Endothelial cell of umbilical vein (primary cell): ENCODE measurements around the gene APBB2. TPM values are rescaled to one million over a fixed set of nuclear protein-coding genes. Genes with fewer than 3 reads are reported as not detected.
A peak's percentile ranks its signal among the peaks of the same experiment; 100 is the strongest.

Experiments used
- BruUV-seq: library from RNA; stranded (reverse); fragments of 400-500 nt; replicated peaks from 2 replicates; lab custom pipeline; 2021; lab: Mats Ljungman, UMichigan
- CTCF ChIA-PET: fragments of 300-600, 350-600 bp; sonication (Branson Sonifier 250); formaldehyde crosslinking; loops from one replicate; lab custom pipeline; 2021; ENCODE audit warnings: antibody characterized with exemption, inconsistent platforms; lab: Charles Lee
- POLR2A ChIA-PET: fragments of 300-600, 350-600 bp; sonication (Branson Sonifier 250); formaldehyde crosslinking; loops from one replicate; lab custom pipeline; 2021; ENCODE audit warnings: antibody characterized with exemption, inconsistent platforms; lab: Charles Lee
- DNase-seq: peaks from one replicate; pipeline ENCODE4 v3.0.0-alpha.2; 2011; ENCODE audit warnings: low read depth, low spot score
- FAIRE-seq: peaks from 2 replicates; lab custom pipeline; 2011; peaks lifted over from hg19 to GRCh38; lab: Jason Lieb, UNC
- H2AFZ ChIP-seq: 2 replicates; pipeline ENCODE4 v1.6.0; 2012; ENCODE audit warnings: low read depth, low read length, control low read depth, inconsistent platforms
- H3K27ac ChIP-seq: 2 replicates; pipeline ENCODE4 v1.5.1; 2011; ENCODE audit warnings: low read depth, mild to moderate bottlenecking, control low read depth, low read length, moderate library complexity; ENCODE audit not compliant: insufficient read depth
- H3K27me3 ChIP-seq, 2 experiments: 2 replicates each; pipeline versions ENCODE4 v1.6.0 to v1.6.1; 2011; ENCODE audit warnings: low read length in 2 of 2, mixed read lengths in 1 of 2; ENCODE audit not compliant: control insufficient read depth in 2 of 2, insufficient read depth in 2 of 2
- H3K36me3 ChIP-seq, 2 experiments: 2 replicates in 1 of 2; 3 replicates in 1 of 2; pipeline ENCODE4 v1.5.1; 2011; ENCODE audit warnings: low read length in 2 of 2, mild to moderate bottlenecking in 1 of 2, moderate library complexity in 1 of 2; ENCODE audit not compliant: control insufficient read depth in 2 of 2, insufficient read depth in 2 of 2; ENCODE audit errors: extremely low read depth in 1 of 2
- H3K4me1 ChIP-seq: 3 replicates; pipeline ENCODE4 v1.5.1; 2011; ENCODE audit warnings: mild to moderate bottlenecking, low read length; ENCODE audit not compliant: control insufficient read depth, insufficient read depth; ENCODE audit errors: extremely low read depth
- H3K4me2 ChIP-seq: 2 replicates; pipeline ENCODE4 v1.6.1; 2011; ENCODE audit warnings: low read length, control low read depth, mixed read lengths; ENCODE audit not compliant: insufficient read depth
- H3K4me3 ChIP-seq, 3 experiments: fragments of 200-600 bp in 1 of 3; sonication (generic), shearing (Covaris generic) in 1 of 3; replicated peaks in 1 of 3; 2 replicates each; pipeline ENCODE4 v1.5.1; 2011 to 2016; ENCODE audit warnings: control low read depth in 3 of 3, low read length in 3 of 3, mild to moderate bottlenecking in 2 of 3, inconsistent platforms in 1 of 3, low read depth in 1 of 3, moderate library complexity in 1 of 3; ENCODE audit not compliant: insufficient read depth in 1 of 3
- H3K79me2 ChIP-seq: 2 replicates; pipeline ENCODE4 v1.6.0; 2012; ENCODE audit warnings: low read length, inconsistent platforms; ENCODE audit not compliant: control insufficient read depth, insufficient read depth
- H3K9ac ChIP-seq: replicated peaks from 2 replicates; pipeline ENCODE3; 2011; ENCODE audit warnings: low read length, control low read depth; ENCODE audit not compliant: insufficient read depth; ENCODE audit errors: extremely low read depth
- H3K9me1 ChIP-seq: replicated peaks from 3 replicates; pipeline ENCODE4 v1.6.0; 2011; ENCODE audit warnings: mild to moderate bottlenecking, low read length; ENCODE audit not compliant: control insufficient read depth, insufficient read depth; ENCODE audit errors: extremely low read depth
- H3K9me3 ChIP-seq: replicated peaks from 2 replicates; pipeline ENCODE4 v1.5.1; 2012; ENCODE audit warnings: low read length, inconsistent platforms; ENCODE audit not compliant: control insufficient read depth, insufficient read depth
- H4K20me1 ChIP-seq: replicated peaks from 2 replicates; pipeline ENCODE3; 2011; ENCODE audit warnings: mild to moderate bottlenecking, low read length; ENCODE audit not compliant: control insufficient read depth, insufficient read depth; ENCODE audit errors: extremely low read depth
- EZH2 ChIP-seq: IDR thresholded peaks from 2 replicates; pipeline ENCODE4 v1.6.1; 2012; ENCODE audit warnings: borderline replicate concordance, low read depth, mild to moderate bottlenecking, moderate library complexity, low read length, inconsistent platforms; ENCODE audit not compliant: severe bottlenecking
- FOS ChIP-seq: IDR thresholded peaks from 2 replicates; pipeline ENCODE4 v1.6.1; 2011; ENCODE audit warnings: mild to moderate bottlenecking, low read length, moderate library complexity, borderline replicate concordance; ENCODE audit not compliant: insufficient read depth
- GATA2 ChIP-seq: IDR thresholded peaks from 2 replicates; pipeline ENCODE4 v1.7.0; 2011; ENCODE audit warnings: low read depth, mild to moderate bottlenecking, moderate library complexity, mixed read lengths, low read length; ENCODE audit not compliant: insufficient read length, insufficient read depth
- JUN ChIP-seq: IDR thresholded peaks from 2 replicates; pipeline ENCODE4 v1.6.1; 2011; ENCODE audit warnings: borderline replicate concordance, low read depth; ENCODE audit not compliant: insufficient read length, insufficient read depth
- MYC ChIP-seq: IDR thresholded peaks from one replicate; pipeline ENCODE4 v1.6.1; 2011; ENCODE audit warnings: mild to moderate bottlenecking, low read depth, low read length
- POLR2A ChIP-seq: IDR thresholded peaks from 2 replicates; pipeline ENCODE4 v1.6.1; 2012; ENCODE audit warnings: low read depth, mild to moderate bottlenecking, control low read depth, low read length
- POLR2AphosphoS5 ChIP-seq: IDR thresholded peaks from 2 replicates; pipeline ENCODE4 v1.6.1; 2012; ENCODE audit warnings: low read depth, mild to moderate bottlenecking, control low read depth, low read length, moderate library complexity; ENCODE audit not compliant: insufficient read depth
- dilution Hi-C: fragments of 300-500 bp; cut with MboI; formaldehyde crosslinking; loops from one replicate; pipeline ENCODE4 v1.15.0; 2019; ENCODE audit warnings: low sequenced_read_pairs; ENCODE audit not compliant: extremely low pct_ligation_motif_present
- intact Hi-C: fragments of 100-400 bp; cut with micrococcal nuclease; formaldehyde crosslinking; loops from one replicate; pipeline ENCODE4 v1.10.0; 2022
- polyA plus RNA-seq, 4 experiments: library from polyadenylated mRNA; depleted of rRNA in 3 of 4; stranded (reverse) in 3 of 4; unstranded in 1 of 4; fragments of >200 nt; gene quantifications; 2 replicates each; pipeline versions ENCODE4 v1.2.1 to v1.2.3, GENCODE V29; 2011 to 2012; ENCODE audit warnings: missing spikeins in 1 of 4
- total RNA-seq: library from RNA; stranded (reverse); gene quantifications from 2 replicates; pipeline ENCODE4 v1.2.3, GENCODE V29; 2021
- TF ChIP-seq, protein P1 (sequence below), 2 donors: IDR thresholded peaks; 1 replicate in 1 of 2; 2 replicates in 1 of 2; pipeline ENCODE4 v1.5.1; 2011; ENCODE audit warnings: low read length in 2 of 2, mild to moderate bottlenecking in 2 of 2, moderate library complexity in 2 of 2, control low read depth in 1 of 2, inconsistent platforms in 1 of 2, low read depth in 1 of 2; ENCODE audit not compliant: insufficient read depth in 1 of 2; ENCODE audit errors: extremely low read depth in 1 of 2
- TF ChIP-seq, protein P2 (sequence below): IDR thresholded peaks from 2 replicates; pipeline ENCODE4 v1.6.1; 2011; ENCODE audit not compliant: insufficient read depth, insufficient read length

APBB2 gene
- total and polyA plus RNA-seq, 2 donors (not counting 3 experiments of a cell fraction or from before 2014, with no cell fraction given): 79.8 to 124 TPM

DNA sequence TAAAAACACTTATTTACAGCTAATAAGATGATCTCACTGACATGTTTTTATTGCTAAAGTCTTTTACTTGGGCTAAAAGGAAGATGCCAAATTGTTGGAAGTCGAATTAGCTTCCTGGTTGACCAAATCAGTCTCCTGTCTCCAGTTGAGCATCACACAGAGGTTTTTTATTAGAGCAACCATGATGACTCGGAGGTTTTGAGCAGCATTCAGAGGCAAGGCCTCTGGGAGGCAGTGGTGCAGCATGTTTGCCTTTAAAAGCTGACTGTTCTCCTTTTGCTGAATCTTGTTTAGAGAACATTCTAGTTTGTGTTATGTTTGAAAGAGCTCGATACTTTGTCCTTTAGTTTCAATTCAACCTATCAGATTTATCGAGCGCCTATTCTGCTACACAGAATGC is 44.4 kb upstream of the APBB2 start:
- Histone ChIP-seq H3K27ac (peak overlapping the region; percentile 2), H3K4me1 (peaks cover 12% of the 10 kb centered on the region), H3K9me3 (no peaks in the 10 kb centered on the region), H3K79me2 (peaks cover 15% of the 10 kb centered on the region), H3K4me3 (peak overlapping the region in 1 of 3 experiments; percentile 54), H3K36me3 (peaks cover 4 to 7% of the 10 kb centered on the region in 2 experiments), H4K20me1 (no peaks in the 10 kb centered on the region), H3K4me2 (peak overlapping the region; percentile 76), H3K9me1 (no peaks in the 10 kb centered on the region), H3K27me3 (peaks cover 8 to 12% of the 10 kb centered on the region in 2 experiments), H2AFZ (no peak overlapping the region), H3K9ac (no peak overlapping the region)
- dilution Hi-C loops (no loop called here), intact Hi-C loops (loop anchor here (2.0 to 5.0 kb wide), 2 partner anchors 41 to 278 kb away; no protein-coding TSS in a partner anchor)
- TF ChIP-seq, protein P1, sequence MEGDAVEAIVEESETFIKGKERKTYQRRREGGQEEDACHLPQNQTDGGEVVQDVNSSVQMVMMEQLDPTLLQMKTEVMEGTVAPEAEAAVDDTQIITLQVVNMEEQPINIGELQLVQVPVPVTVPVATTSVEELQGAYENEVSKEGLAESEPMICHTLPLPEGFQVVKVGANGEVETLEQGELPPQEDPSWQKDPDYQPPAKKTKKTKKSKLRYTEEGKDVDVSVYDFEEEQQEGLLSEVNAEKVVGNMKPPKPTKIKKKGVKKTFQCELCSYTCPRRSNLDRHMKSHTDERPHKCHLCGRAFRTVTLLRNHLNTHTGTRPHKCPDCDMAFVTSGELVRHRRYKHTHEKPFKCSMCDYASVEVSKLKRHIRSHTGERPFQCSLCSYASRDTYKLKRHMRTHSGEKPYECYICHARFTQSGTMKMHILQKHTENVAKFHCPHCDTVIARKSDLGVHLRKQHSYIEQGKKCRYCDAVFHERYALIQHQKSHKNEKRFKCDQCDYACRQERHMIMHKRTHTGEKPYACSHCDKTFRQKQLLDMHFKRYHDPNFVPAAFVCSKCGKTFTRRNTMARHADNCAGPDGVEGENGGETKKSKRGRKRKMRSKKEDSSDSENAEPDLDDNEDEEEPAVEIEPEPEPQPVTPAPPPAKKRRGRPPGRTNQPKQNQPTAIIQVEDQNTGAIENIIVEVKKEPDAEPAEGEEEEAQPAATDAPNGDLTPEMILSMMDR (IDR thresholded peaks at IDR 0.05; ENCODE audit: extremely low read depth in 1 of 2, insufficient read depth in 1 of 2, low read depth in 1 of 2, low read length in 2 of 2): peak; percentile 45 to 55
- TF ChIP-seq GATA2: no peak
- CTCF ChIA-PET: interaction anchor here (0.7 to 5.8 kb wide), 24 partner anchors 9 to 1021 kb away, joined by 3 to 40 read pairs (median 4); partner anchors contain the start of gene APBB2
- DNase-seq (peak; percentile 70), FAIRE-seq (peak; percentile 92)
- TSS peak; percentile 29 for BruUV-seq
- POLR2A ChIA-PET: interaction anchor here (1.0 kb wide), 1 partner anchor 417 kb away, joined by 3 read pairs; no protein-coding TSS in a partner anchor

DNA sequence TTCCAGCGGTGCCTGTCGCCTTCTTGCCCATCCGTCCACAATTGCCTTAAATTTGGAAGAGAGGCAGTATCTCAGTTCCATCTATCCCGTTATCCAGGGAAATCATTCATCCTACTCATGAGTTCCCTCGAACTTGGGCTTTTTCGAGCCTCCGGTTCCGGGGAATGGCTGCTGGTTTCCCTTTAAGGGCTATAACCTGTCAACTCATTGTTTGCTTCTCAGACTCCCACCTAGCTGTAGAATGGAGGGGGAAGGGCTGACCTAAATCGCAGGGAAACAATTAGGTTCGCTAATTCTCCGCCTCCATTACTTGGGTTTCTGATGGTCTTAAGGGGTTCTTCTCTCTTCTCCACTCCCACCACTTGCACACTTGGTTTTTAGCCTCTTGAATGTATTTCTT is 43.6 kb upstream of the APBB2 start:
- BruUV-seq: no TSS peak
- peaks cover 1 to 2% of the 10 kb centered on the region in 2 experiments for H3K36me3 ChIP-seq
- H3K4me2 ChIP-seq: peak overlapping the region; percentile 76
- no peak overlapping the region for H3K27ac ChIP-seq
- no peaks in the 10 kb centered on the region for H3K9me1 ChIP-seq
- H2AFZ ChIP-seq: peak overlapping the region; percentile 10
- ChIA-PET CTCF (interaction anchor here (0.8 to 5.8 kb wide), 10 partner anchors 17 to 630 kb away, joined by 3 to 40 read pairs (median 10); no protein-coding TSS in a partner anchor), POLR2A (interaction anchor here (1.9 kb wide), 1 partner anchor 330 kb away, joined by 5 read pairs; no protein-coding TSS in a partner anchor)
- peaks cover 12% of the 10 kb centered on the region in 2 experiments for H3K27me3 ChIP-seq
- peaks cover 12% of the 10 kb centered on the region for H3K4me1 ChIP-seq
- TF ChIP-seq POLR2A (no peak), EZH2 (no peak), POLR2AphosphoS5 (no peak), GATA2 (no peak), MYC (no peak), JUN (no peak), FOS (no peak)
- TF ChIP-seq, protein P1 (IDR thresholded peaks at IDR 0.05; ENCODE audit: extremely low read depth in 1 of 2, insufficient read depth in 1 of 2, low read depth in 1 of 2, low read length in 2 of 2): no peak
- TF ChIP-seq, protein P2, sequence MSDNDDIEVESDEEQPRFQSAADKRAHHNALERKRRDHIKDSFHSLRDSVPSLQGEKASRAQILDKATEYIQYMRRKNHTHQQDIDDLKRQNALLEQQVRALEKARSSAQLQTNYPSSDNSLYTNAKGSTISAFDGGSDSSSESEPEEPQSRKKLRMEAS: no peak
- dilution Hi-C loops (no loop called here), intact Hi-C loops (loop anchor here (2.0 to 5.0 kb wide), 2 partner anchors 41 to 277 kb away; no protein-coding TSS in a partner anchor)
- peak overlapping the region; percentile 35 to 54 (median 48) for H3K4me3 ChIP-seq
- FAIRE-seq (no peak), DNase-seq (peak; percentile 14)
- H3K79me2 ChIP-seq: peaks cover 15% of the 10 kb centered on the region
- H3K9me3 ChIP-seq: no peaks in the 10 kb centered on the region
- H3K9ac ChIP-seq: peak overlapping the region; percentile 55
- H4K20me1 ChIP-seq: no peaks in the 10 kb centered on the region
